GM18511 (cell line): ENCODE results near the gene UNC79.

ENCODE experiments used
- ATAC-seq: cut with Tn5 transposase; IDR thresholded peaks from one replicate; pipeline ENCODE4 v1.9.1; 2021; ENCODE audit warnings: mild to moderate bottlenecking, moderate library complexity; ENCODE audit not compliant: unreplicated experiment

The UNC79 gene

GRCh38 chr14:93655078-93655750 lies 224.5 kb downstream of the UNC79 start:
- no peak for ATAC-seq

- no peak for ATAC-seq
Measured at GRCh38 chr14:93657875-93658274, 227.1 kb downstream of the UNC79 start.

GRCh38 chr14:93663317-93663716 lies 232.6 kb downstream of the UNC79 start:
- no peak for ATAC-seq

DNA sequence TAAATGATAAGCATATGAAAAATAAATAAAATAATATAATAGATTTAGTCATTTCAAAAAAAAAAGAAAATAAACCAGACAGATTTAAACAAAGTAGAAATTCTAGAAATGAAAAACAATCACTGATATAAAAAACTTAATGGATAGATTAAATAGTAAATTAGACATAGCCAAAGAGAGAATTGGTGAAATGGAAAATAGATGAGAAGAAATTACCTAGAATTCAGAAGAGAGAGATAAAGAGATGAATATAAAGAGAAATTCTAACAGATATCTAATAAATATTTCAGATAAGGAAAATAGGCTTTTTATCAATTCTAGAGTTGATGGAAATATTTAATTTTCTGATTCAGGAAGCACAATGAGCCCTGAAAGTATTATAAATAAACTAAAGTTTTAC lies 234.4 kb downstream of the UNC79 start:
- no peak for ATAC-seq

GRCh38 chr14:93669632-93670031 lies 238.9 kb downstream of the UNC79 start:
- no peak for ATAC-seq

DNA sequence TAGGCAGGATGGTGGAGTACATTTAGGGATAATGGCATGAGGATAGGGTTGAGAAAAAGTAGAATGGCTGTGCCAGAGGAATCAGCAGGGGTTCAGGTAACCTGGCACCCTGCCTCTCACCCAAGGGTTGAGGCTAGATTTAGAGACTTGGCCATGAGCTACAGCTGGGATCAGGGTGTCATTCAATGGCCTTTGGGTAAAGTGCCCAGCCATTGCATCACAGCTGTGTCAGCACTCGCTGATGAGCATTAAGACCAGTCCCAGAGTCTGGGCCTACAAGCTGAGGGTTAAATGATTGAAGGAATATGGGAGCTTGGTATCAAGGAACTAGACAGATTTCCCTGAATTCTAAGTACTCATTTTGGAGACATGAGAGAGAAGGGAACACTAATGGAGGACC lies 243.6 kb downstream of the UNC79 start:
- ATAC-seq, result no peak

DNA sequence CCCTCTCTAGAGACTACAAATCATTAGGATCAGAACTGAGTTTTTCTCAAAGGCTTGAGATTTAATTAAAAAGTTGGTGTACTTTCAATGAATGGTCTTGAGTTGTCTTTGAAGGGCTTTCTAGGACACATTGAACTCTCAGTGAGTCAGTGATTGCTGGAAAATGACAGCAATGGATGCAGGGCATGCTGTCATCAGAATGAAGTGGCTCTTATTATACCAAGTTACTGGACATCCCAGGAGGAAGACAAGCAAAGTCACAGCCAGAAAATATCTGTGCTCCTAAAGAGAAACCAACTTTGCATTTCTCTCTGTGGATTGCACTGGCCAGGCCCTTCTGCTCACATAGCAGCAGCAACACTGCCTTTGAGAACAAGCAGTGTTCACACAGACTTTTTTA lies 244.9 kb downstream of the UNC79 start:
- no peak for ATAC-seq

DNA sequence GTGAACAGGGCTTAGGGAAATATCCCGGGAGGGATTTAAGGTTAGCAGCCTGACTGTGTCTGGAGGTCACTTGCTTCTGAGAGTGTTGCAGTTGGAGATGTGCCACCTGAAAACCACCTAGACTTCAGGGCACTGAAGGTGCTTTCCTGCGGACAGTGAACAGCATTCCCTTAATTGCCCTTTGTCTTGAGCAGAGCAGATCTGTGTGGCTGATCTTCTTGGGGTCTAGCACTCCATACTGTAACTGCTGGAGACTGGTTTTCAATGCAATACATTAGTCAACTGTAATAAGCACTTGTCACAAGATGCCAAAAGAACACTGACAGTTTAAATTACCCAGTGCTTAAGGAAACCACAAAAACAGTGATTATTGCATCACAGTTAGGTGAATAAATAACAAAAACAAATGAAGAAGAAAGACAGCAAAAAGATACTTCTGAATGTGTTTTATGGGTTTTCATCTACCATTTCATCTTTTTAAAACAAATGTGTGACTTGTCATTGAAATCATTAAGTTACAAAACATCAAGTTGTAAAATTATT lies 245.7 kb downstream of the UNC79 start:
- no peak for ATAC-seq

- ATAC-seq, result no peak
Measured at GRCh38 chr14:93682459-93682858, 251.7 kb downstream of the UNC79 start.

- ATAC-seq, result no peak
Measured at GRCh38 chr14:93683226-93683625, 252.5 kb downstream of the UNC79 start.

DNA sequence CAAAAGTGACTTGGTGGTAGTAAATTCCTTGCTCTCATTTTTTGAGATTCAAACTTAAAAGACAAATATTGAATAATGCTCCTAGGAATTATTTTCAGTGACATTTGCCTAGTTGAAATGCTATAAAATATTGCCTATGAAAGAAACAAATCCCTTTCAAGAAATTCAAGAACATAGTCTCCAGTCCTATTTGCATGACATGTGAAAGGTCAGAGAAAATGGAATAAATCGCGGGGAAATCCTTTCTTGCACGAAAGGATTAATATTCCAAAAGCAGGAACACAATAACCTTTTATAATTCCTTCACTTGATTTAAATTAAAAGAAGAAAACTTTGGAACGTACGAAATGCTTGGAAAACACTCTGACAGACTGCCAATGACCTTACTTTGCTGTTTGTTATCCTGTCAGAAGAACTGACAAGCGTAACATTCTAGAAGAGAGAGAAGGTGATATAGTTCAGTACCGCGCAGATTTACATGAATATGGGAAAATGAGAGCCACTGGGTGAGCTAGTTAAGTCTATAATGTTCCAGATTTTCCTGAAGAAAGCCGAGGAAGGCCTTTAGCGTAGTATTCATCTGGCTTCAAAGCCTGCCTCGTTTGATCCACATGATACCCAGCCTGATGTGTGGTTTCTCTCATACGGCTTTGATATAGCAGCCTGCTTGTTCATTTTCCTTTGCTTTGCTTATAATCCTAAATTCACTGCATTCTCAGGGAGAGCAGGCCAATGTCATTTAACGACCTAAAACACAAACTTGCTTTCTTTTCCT lies 254.6 kb downstream of the UNC79 start:
- ATAC-seq, result no peak

DNA sequence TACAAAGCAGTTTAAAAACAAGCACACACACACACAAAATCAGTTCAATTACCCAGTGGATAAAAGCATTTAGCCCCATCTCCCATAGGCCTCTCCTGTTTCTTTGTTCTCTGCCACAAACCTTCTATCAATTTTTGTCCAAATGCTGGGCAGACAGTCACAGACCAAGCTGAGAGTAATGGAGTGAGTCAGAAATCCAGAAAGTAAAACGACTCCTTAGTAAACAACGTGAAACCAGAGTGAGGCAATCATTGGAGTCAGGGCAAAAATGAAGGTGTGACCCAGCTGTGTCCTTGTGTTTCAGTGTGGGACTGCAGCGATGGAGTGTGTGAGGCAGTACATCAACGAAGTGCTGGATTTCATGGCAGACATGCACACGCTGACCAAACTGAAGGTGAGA lies 255.5 kb downstream of the UNC79 start:
- no peak for ATAC-seq

- ATAC-seq, result no peak
Measured at GRCh38 chr14:93688239-93688666, 257.5 kb downstream of the UNC79 start.

- no peak for ATAC-seq
Measured at GRCh38 chr14:93688820-93689219, 258.1 kb downstream of the UNC79 start.

- no peak for ATAC-seq
Measured at GRCh38 chr14:93690146-93690545, 259.4 kb downstream of the UNC79 start.

DNA sequence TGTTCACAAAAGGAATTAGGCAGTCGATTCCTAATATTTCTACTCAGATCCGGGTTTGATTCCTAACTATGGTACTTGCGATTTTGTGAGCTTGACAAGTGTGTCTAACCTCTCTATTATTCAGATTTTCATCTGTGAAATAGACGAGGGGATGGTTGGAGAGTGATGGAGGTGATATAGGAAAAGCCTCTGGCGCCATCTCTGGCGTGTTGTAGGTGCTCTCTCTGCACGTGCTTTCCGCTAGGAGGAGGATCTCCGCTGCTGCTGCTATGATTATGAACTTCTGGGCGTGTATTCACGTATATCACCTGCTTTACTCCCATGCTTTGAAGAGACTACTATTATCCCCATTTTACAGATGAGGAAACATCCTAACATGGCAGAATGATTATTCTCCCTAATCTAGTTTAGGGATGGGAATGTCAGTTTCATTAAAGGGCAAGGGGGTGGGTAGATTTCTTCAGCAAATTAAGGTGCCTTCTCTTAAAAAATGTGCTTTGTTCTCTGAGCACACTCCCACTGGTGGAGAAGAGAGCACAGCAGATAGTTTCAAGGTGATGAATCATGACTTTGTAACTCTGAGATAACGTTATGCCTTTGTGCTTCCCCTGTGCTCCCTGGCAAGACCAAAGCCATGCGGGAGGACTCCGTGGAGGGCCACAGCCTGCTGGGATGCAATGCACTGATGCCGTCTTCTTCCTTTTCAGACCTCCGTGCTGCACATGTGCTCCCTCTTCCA lies 260.5 kb downstream of the UNC79 start:
- ATAC-seq, result no peak

- no peak for ATAC-seq
Measured at GRCh38 chr14:93693914-93694313, 263.2 kb downstream of the UNC79 start.

DNA sequence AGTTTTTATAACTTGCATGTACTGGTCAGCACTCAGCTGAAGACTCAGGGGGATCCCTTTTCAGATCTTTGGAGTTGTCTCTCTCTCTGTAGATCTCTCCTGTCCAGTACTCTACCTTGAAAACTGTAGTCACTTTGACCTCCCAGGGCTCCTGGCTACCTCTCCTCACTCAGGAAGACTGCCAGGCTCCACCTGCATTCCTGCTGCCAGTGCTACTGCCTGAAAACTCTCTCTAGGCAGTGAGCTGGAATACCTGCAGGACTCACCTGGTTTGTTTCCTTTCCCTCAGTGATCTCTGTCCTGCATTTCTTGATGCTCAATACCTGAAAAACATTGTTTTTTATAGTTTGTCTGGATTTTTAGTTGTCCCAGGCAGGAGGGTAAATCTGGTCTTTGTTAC lies 270.2 kb downstream of the UNC79 start:
- ATAC-seq, result no peak

GRCh38 chr14:93701562-93701961 lies 270.8 kb downstream of the UNC79 start:
- no peak for ATAC-seq

GRCh38 chr14:93702946-93703345 lies 272.2 kb downstream of the UNC79 start:
- no peak for ATAC-seq

DNA sequence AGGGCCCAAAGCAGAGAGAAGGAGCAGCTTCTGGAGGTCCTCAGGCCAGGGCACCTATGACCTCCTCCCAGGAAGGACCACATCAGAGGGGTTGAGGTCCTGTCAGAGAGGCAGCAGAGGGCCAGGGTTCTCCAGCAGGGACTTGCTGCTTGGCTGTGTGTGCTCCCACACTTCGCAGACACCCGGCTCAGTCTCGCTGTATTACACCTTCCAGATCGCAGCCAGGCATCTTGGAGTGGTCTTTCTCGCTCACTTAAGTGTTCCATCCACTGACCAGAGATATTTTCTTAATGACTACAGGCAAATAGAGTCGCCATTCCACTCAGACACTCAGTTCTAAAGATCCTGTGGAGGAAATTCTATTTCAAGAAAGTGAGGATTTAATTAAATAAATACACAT lies 273.2 kb downstream of the UNC79 start:
- no peak for ATAC-seq
